GM23248 (cell line): ENCODE data around the gene ARL3. TPM values are rescaled to one million over a fixed set of nuclear protein-coding genes. Genes with fewer than 3 reads are reported as not detected.

Experiments
- DNase-seq: peaks from one replicate; pipeline ENCODE4 v3.0.0-alpha.2; 2015
- H2AFZ ChIP-seq: fragments of 200-600 bp; sonication (generic); 2 replicates; pipeline ENCODE4 v1.6.1; 2016; ENCODE audit warnings: antibody characterized with exemption
- H3F3A ChIP-seq: fragments of 200-600 bp; sonication (generic); 2 replicates; pipeline ENCODE4 v1.6.1; 2016; ENCODE audit warnings: mild to moderate bottlenecking, antibody characterized with exemption, mixed run types; ENCODE audit not compliant: insufficient read depth
- H3K27ac ChIP-seq: fragments of 200-600 bp; sonication (generic); 2 replicates; pipeline ENCODE4 v1.5.1; 2016; ENCODE audit warnings: mild to moderate bottlenecking
- H3K27me3 ChIP-seq: fragments of 200-600 bp; sonication (generic); replicated peaks from 2 replicates; pipeline ENCODE4 v1.6.1; 2016; ENCODE audit warnings: mild to moderate bottlenecking; ENCODE audit not compliant: insufficient read depth
- H3K36me3 ChIP-seq: fragments of 200-600 bp; sonication (generic); 2 replicates; pipeline ENCODE4 v1.6.1; 2016; ENCODE audit warnings: low read depth, mild to moderate bottlenecking
- H3K4me1 ChIP-seq: fragments of 200-600 bp; sonication (generic); 2 replicates; pipeline ENCODE4 v1.6.1; 2016; ENCODE audit warnings: mild to moderate bottlenecking; ENCODE audit not compliant: insufficient read depth
- H3K4me2 ChIP-seq: fragments of 200-600 bp; sonication (generic); one replicate; pipeline ENCODE4 v1.6.1; 2016; ENCODE audit warnings: mild to moderate bottlenecking; ENCODE audit not compliant: unreplicated experiment
- H3K4me3 ChIP-seq: fragments of 200-600 bp; sonication (generic); 2 replicates; pipeline ENCODE4 v1.5.1; 2016; ENCODE audit warnings: mild to moderate bottlenecking
- H3K79me2 ChIP-seq: fragments of 200-600 bp; sonication (generic); 2 replicates; pipeline ENCODE4 v1.6.1; 2016; ENCODE audit warnings: mild to moderate bottlenecking; ENCODE audit not compliant: insufficient read depth
- H3K9ac ChIP-seq: fragments of 200-600 bp; sonication (generic); 2 replicates; pipeline ENCODE4 v1.6.1; 2016; ENCODE audit warnings: mild to moderate bottlenecking
- H3K9me2 ChIP-seq: fragments of 200-600 bp; sonication (generic); 2 replicates; pipeline ENCODE4 v1.6.1; 2016; ENCODE audit warnings: mixed run types, mild to moderate bottlenecking, moderate library complexity; ENCODE audit not compliant: insufficient read depth
- H3K9me3 ChIP-seq: fragments of 200-600 bp; sonication (generic); one replicate; pipeline ENCODE4 v1.6.1; 2017; ENCODE audit warnings: low read depth
- H4K20me1 ChIP-seq: fragments of 200-600 bp; sonication (generic); 2 replicates; pipeline ENCODE4 v1.6.0; 2016; ENCODE audit not compliant: insufficient read depth
- EZH2 ChIP-seq: fragments of 200-600 bp; sonication (generic); IDR thresholded peaks from 2 replicates; pipeline ENCODE4 v1.6.1; 2018; ENCODE audit warnings: antibody characterized with exemption, mild to moderate bottlenecking; ENCODE audit not compliant: insufficient read depth, poor library complexity, severe bottlenecking
- EZH2phosphoT487 ChIP-seq: fragments of 200-600 bp; sonication (generic); IDR thresholded peaks from 2 replicates; pipeline ENCODE4 v1.6.1; 2018; ENCODE audit warnings: antibody characterized with exemption, moderate library complexity, mild to moderate bottlenecking, low read depth; ENCODE audit not compliant: insufficient read depth
- WGBS, 2 experiments: methylation state at CpG; one replicate each; pipeline ENCODE4 v1.1.6; 2015 to 2017; ENCODE audit warnings: low lambda C conversion rate in 2 of 2, low coverage in 1 of 2; ENCODE audit errors: missing lambda C conversion rate in 2 of 2; 5-methylcytosine and 5-hydroxymethylcytosine counted together
- in situ Hi-C: fragments of 300-500 bp; cut with MboI; formaldehyde crosslinking; loops from 2 replicates; pipeline ENCODE4 v1.15.0; 2020
- polyA plus RNA-seq: library from polyadenylated mRNA; unstranded; fragments of >200 nt; fragmentation: Nextera tagmentation; extraction: Ambion mirVana; gene quantifications from 2 replicates; pipeline ENCODE4 v1.2.1, GENCODE V29; 2016
- total RNA-seq: library from RNA; depleted of rRNA; stranded (reverse); fragments of >200 nt; shearing (Covaris generic); gene quantifications from 2 replicates; pipeline ENCODE4 v1.2.3, GENCODE V29; 2014

Gene ARL3
- total and polyA plus RNA-seq, 2 experiments from 2014 or later, result 3.8 to 24.1 TPM

GRCh38 chr10:102691285-102692066 lies 22.7 kb downstream of the ARL3 start:
- peaks cover 14% of the 10 kb centered on the region for H3F3A ChIP-seq
- no peaks in the 10 kb centered on the region; the same call in none of the 2 replicates for H3K4me1 ChIP-seq
- H3K36me3 ChIP-seq, result peaks cover 9% of the 10 kb centered on the region; the same call in 1 of the 2 replicates
- peak overlapping the region; percentile 32; the same call in 1 of the 2 replicates for H2AFZ ChIP-seq
- H3K9ac ChIP-seq, result peak overlapping the region; percentile 29; the same call in 1 of the 2 replicates
- in situ Hi-C loops, result no loop called here
- no peaks in the 10 kb centered on the region for H4K20me1 ChIP-seq
- 22 to 30% methylated on average over 8 of the region's 8 CpGs for WGBS, 2 experiments
- no peaks in the 10 kb centered on the region for H3K27me3 ChIP-seq
- no peaks in the 10 kb centered on the region for H3K9me3 ChIP-seq
- H3K79me2 ChIP-seq, result no peaks in the 10 kb centered on the region
- peak overlapping the region; percentile 25 for H3K4me2 ChIP-seq
- H3K4me3 ChIP-seq, result no peak overlapping the region
- H3K9me2 ChIP-seq, result no peaks in the 10 kb centered on the region
- no peak for TF ChIP-seq EZH2phosphoT487
- TF ChIP-seq EZH2, result no peak
- peak overlapping the region; percentile 45 for H3K27ac ChIP-seq
- peak; percentile 67 for DNase-seq

GRCh38 chr10:102683736-102684135 lies 30.5 kb downstream of the ARL3 start:
- Histone ChIP-seq H3K9me3 (no peaks in the 10 kb centered on the region), H3K27ac (no peak overlapping the region), H3K79me2 (no peaks in the 10 kb centered on the region), H2AFZ (no peak overlapping the region), H3K9ac (no peak overlapping the region), H3K36me3 (no peaks in the 10 kb centered on the region; the same call in 1 of the 2 replicates), H3K27me3 (no peaks in the 10 kb centered on the region), H3K4me3 (no peak overlapping the region), H3K4me1 (no peaks in the 10 kb centered on the region), H4K20me1 (no peaks in the 10 kb centered on the region), H3K4me2 (no peak overlapping the region), H3F3A (no peaks in the 10 kb centered on the region), H3K9me2 (no peaks in the 10 kb centered on the region)
- TF ChIP-seq EZH2phosphoT487 (no peak), EZH2 (no peak)
- no peak for DNase-seq
- WGBS, 2 experiments, result 94 to 96% methylated on average over 5 of the region's 5 CpGs
- in situ Hi-C loops, result no loop called here

GRCh38 chr10:102682981-102683380 lies 31.2 kb downstream of the ARL3 start:
- no peak overlapping the region for H3K4me2 ChIP-seq
- H4K20me1 ChIP-seq, result no peaks in the 10 kb centered on the region
- H3F3A ChIP-seq, result no peaks in the 10 kb centered on the region
- 87% methylated on average over 4 of the region's 4 CpGs for WGBS, 2 experiments
- H2AFZ ChIP-seq, result no peak overlapping the region
- TF ChIP-seq EZH2phosphoT487 (no peak), EZH2 (no peak)
- in situ Hi-C loops, result no loop called here
- no peaks in the 10 kb centered on the region; the same call in 1 of the 2 replicates for H3K36me3 ChIP-seq
- H3K9me2 ChIP-seq, result no peaks in the 10 kb centered on the region
- no peaks in the 10 kb centered on the region for H3K9me3 ChIP-seq
- no peak for DNase-seq
- H3K79me2 ChIP-seq, result no peaks in the 10 kb centered on the region
- no peak overlapping the region for H3K27ac ChIP-seq
- no peak overlapping the region for H3K9ac ChIP-seq
- no peaks in the 10 kb centered on the region for H3K4me1 ChIP-seq
- H3K27me3 ChIP-seq, result no peaks in the 10 kb centered on the region
- no peak overlapping the region for H3K4me3 ChIP-seq

GRCh38 chr10:102682416-102682815 lies 31.8 kb downstream of the ARL3 start:
- H3K4me3 ChIP-seq, result no peak overlapping the region

More at GRCh38 chr10:102682416-102682815, 31.8 kb downstream of the ARL3 start:
- no peak overlapping the region for H3K9ac ChIP-seq
- TF ChIP-seq EZH2, result no peak
- no peak for TF ChIP-seq EZH2phosphoT487
- no peaks in the 10 kb centered on the region for H3K79me2 ChIP-seq
- no peak overlapping the region for H3K27ac ChIP-seq
- H3F3A ChIP-seq, result no peaks in the 10 kb centered on the region
- H3K27me3 ChIP-seq, result no peaks in the 10 kb centered on the region
- H2AFZ ChIP-seq, result no peak overlapping the region
- in situ Hi-C loops, result no loop called here
- no peak overlapping the region for H3K4me2 ChIP-seq
- WGBS, 2 experiments, result 97 to 99% methylated on average over 7 of the region's 7 CpGs
- H3K9me2 ChIP-seq, result no peaks in the 10 kb centered on the region
- DNase-seq, result no peak
- H3K36me3 ChIP-seq, result no peaks in the 10 kb centered on the region; the same call in 1 of the 2 replicates
- H4K20me1 ChIP-seq, result no peaks in the 10 kb centered on the region
- no peaks in the 10 kb centered on the region for H3K4me1 ChIP-seq
- no peaks in the 10 kb centered on the region for H3K9me3 ChIP-seq
